GM12878 (cell line): ENCODE results near the gene OPTC. TPM values are rescaled to one million over a fixed set of nuclear protein-coding genes. Genes with fewer than 3 reads are reported as not detected.

Experiments used
- ATAC-seq: fragments of 200-7000 bp; cut with Tn5 transposase; 3 replicates; pipeline ENCODE4 v1.9.1; 2020; ENCODE audit warnings: mild to moderate bottlenecking, moderate library complexity
- BruUV-seq: library from RNA; stranded (reverse); fragments of 400-500 nt; replicated peaks from 2 replicates; lab custom pipeline; 2021; lab: Mats Ljungman, UMichigan
- CTCF ChIA-PET: fragments of 300-600 bp; sonication (Branson Sonifier 250); formaldehyde crosslinking; extraction: SDS; loops from one replicate; lab custom pipeline; 2021; ENCODE audit warnings: inconsistent platforms; lab: Yijun Ruan, JAX
- POLR2A ChIA-PET: fragments of 350-600 bp; formaldehyde crosslinking; extraction: SDS; loops from one replicate; lab custom pipeline; 2021; ENCODE audit warnings: inconsistent platforms; lab: Charles Lee
- RAD21 ChIA-PET: fragments of 300-600 bp; sonication (Branson Sonifier 250); formaldehyde crosslinking; loops from one replicate; lab custom pipeline; 2023; ENCODE audit warnings: antibody characterized with exemption; ENCODE audit not compliant: unreplicated experiment; lab: Charles Lee
- SMC1A ChIA-PET: fragments of 300-600 bp; sonication (Branson Sonifier 250); formaldehyde crosslinking; loops from one replicate; lab custom pipeline; 2023; ENCODE audit not compliant: unreplicated experiment, uncharacterized antibody; lab: Charles Lee
- DNase-seq: peaks from one replicate; pipeline ENCODE4 v3.0.0-alpha.2; 2011; ENCODE audit warnings: low read depth, low spot score
- FAIRE-seq: peaks from 3 replicates; lab custom pipeline; 2011; peaks lifted over from hg19 to GRCh38; lab: Jason Lieb, UNC
- H2AFZ ChIP-seq: 2 replicates; pipeline ENCODE4 v1.6.0; 2011; ENCODE audit warnings: low read depth, low read length, control low read depth; ENCODE audit not compliant: control insufficient read depth
- H3K27ac ChIP-seq: 2 replicates; pipeline ENCODE4 v1.5.1; 2011; ENCODE audit warnings: control low read depth; ENCODE audit not compliant: control insufficient read depth, insufficient read depth
- H3K27me3 ChIP-seq, 2 experiments: replicated peaks in 1 of 2; 2 replicates each; pipeline versions ENCODE4 v1.6.0 to v1.6.1; 2011; ENCODE audit warnings: low read length in 1 of 2; ENCODE audit not compliant: control insufficient read depth in 2 of 2, insufficient read depth in 2 of 2
- H3K36me3 ChIP-seq, 2 experiments: 2 replicates each; pipeline ENCODE4 v1.5.1; 2011; ENCODE audit warnings: low read length in 1 of 2; ENCODE audit not compliant: control insufficient read depth in 2 of 2, insufficient read depth in 2 of 2
- H3K4me1 ChIP-seq: 2 replicates; pipeline ENCODE4 v1.6.1; 2011; ENCODE audit warnings: mild to moderate bottlenecking, low read length, moderate library complexity, mixed read lengths; ENCODE audit not compliant: control insufficient read depth, insufficient read depth
- H3K4me2 ChIP-seq: 2 replicates; pipeline ENCODE4 v1.6.0; 2011; ENCODE audit warnings: control low read depth; ENCODE audit not compliant: control insufficient read depth, insufficient read depth
- H3K4me3 ChIP-seq: fragments of 200-600 bp; sonication (generic); 2 replicates; pipeline ENCODE4 v1.5.1; 2016
- H3K79me2 ChIP-seq: 2 replicates; pipeline ENCODE4 v1.6.0; 2011; ENCODE audit warnings: low read length; ENCODE audit not compliant: control insufficient read depth, insufficient read depth
- H3K9ac ChIP-seq: 2 replicates; pipeline ENCODE4 v1.8.0; 2011; ENCODE audit warnings: low read length, control low read depth, mixed read lengths; ENCODE audit not compliant: control insufficient read depth, insufficient read depth
- H3K9me3 ChIP-seq: replicated peaks from 3 replicates; pipeline ENCODE4 v1.5.1; 2011; ENCODE audit warnings: mild to moderate bottlenecking, low read length; ENCODE audit not compliant: control insufficient read depth, insufficient read depth
- H4K20me1 ChIP-seq: 2 replicates; pipeline ENCODE4 v1.6.0; 2011; ENCODE audit not compliant: control insufficient read depth, insufficient read depth
- BMI1 ChIP-seq: fragments of 450-650 bp; IDR thresholded peaks from 2 replicates; pipeline ENCODE4 v1.6.1; 2016; ENCODE audit warnings: mild to moderate bottlenecking, moderate library complexity, borderline replicate concordance
- CUX1 ChIP-seq: IDR thresholded peaks from 2 replicates; pipeline ENCODE4 v1.6.1; 2012; ENCODE audit warnings: improper control_type of control experiment, low read depth, low read length; ENCODE audit not compliant: insufficient replicate concordance
- EGR1 ChIP-seq, 2 experiments: IDR thresholded peaks; 1 replicate in 1 of 2; 2 replicates in 1 of 2; pipeline ENCODE4 v1.6.1; 2011 to 2012; ENCODE audit warnings: low read depth in 2 of 2, low read length in 2 of 2, borderline replicate concordance in 1 of 2, mild to moderate bottlenecking in 1 of 2, moderate library complexity in 1 of 2
- HSF1 ChIP-seq: fragments of 150-350 bp; IDR thresholded peaks from 2 replicates; pipeline ENCODE4 v1.6.1; 2014; ENCODE audit warnings: mild to moderate bottlenecking, low read depth, low read length
- KLF5 ChIP-seq: fragments of 450-650 bp; IDR thresholded peaks from 2 replicates; pipeline ENCODE4 v1.6.1; 2014; ENCODE audit warnings: mild to moderate bottlenecking; ENCODE audit not compliant: partially characterized antibody
- LARP7 ChIP-seq: fragments of 450-650 bp; IDR thresholded peaks from 2 replicates; pipeline ENCODE4 v1.6.1; 2017; ENCODE audit warnings: mild to moderate bottlenecking
- MYC ChIP-seq: IDR thresholded peaks from 2 replicates; pipeline ENCODE4 v1.6.1; 2011; ENCODE audit warnings: mild to moderate bottlenecking, low read length, moderate library complexity, inconsistent platforms; ENCODE audit not compliant: insufficient read depth, insufficient replicate concordance, insufficient read length, severe bottlenecking
- PAX8 ChIP-seq: fragments of 450-650 bp; IDR thresholded peaks from 2 replicates; pipeline ENCODE4 v1.6.1; 2017; ENCODE audit warnings: mild to moderate bottlenecking, moderate library complexity
- SMAD1 ChIP-seq: fragments of 450-650 bp; IDR thresholded peaks from 2 replicates; pipeline ENCODE4 v1.6.1; 2018; ENCODE audit warnings: mild to moderate bottlenecking, low read depth; ENCODE audit not compliant: partially characterized antibody
- SRF ChIP-seq, 2 experiments: IDR thresholded peaks; 2 replicates each; pipeline ENCODE4 v1.6.1; 2011; ENCODE audit warnings: low read depth in 2 of 2, low read length in 2 of 2, mild to moderate bottlenecking in 1 of 2, moderate library complexity in 1 of 2
- ZNF687 ChIP-seq: fragments of 450-650 bp; IDR thresholded peaks from 2 replicates; pipeline ENCODE4 v1.6.1; 2017; ENCODE audit warnings: mild to moderate bottlenecking, moderate library complexity
- WGBS: methylation state at CpG from one replicate; pipeline ENCODE4 v1.1.6; 2016; ENCODE audit warnings: low lambda C conversion rate; ENCODE audit not compliant: insufficient replicate concordance, insufficient coverage; ENCODE audit errors: missing lambda C conversion rate; 5-methylcytosine and 5-hydroxymethylcytosine counted together
- in situ Hi-C: fragments of 300-500 bp; cut with MboI; formaldehyde crosslinking; loops from 9 replicates; pipeline ENCODE4 v1.14.3; 2018; ENCODE audit warnings: mixed read lengths
- intact Hi-C: fragments of 100-400 bp; cut with micrococcal nuclease; formaldehyde crosslinking; loops from one replicate; pipeline ENCODE4 v1.14.2; 2022; ENCODE audit not compliant: unreplicated experiment
- polyA plus RNA-seq, 11 experiments: library from polyadenylated mRNA; depleted of rRNA in 4 of 11; unstranded in 6 of 11; stranded (reverse) in 5 of 11; fragments of >200 nt; fragmentation: Nextera tagmentation in 4 of 11; fragmentation: Illumina TruSeq in 1 of 11; extraction: Ambion mirVana in 4 of 11; extraction: Trizol in 1 of 11; gene quantifications; 1 replicate in 1 of 11; 2 replicates in 10 of 11; pipeline versions ENCODE4 v1.2.1 to v1.2.3, GENCODE V29; 2011 to 2016; ENCODE audit warnings: inconsistent platforms in 2 of 11, missing spikeins in 2 of 11, low read depth in 1 of 11
- total RNA-seq, 4 experiments: library from RNA; depleted of rRNA in 3 of 4; stranded (reverse); fragments of >200 nt in 3 of 4; fragmentation: Illumina TruSeq in 1 of 4; extraction: Trizol in 1 of 4; gene quantifications; 2 replicates each; pipeline versions ENCODE4 v1.2.1 to v1.2.3, GENCODE V29; 2013 to 2021

Gene OPTC
- total and polyA plus RNA-seq, 10 of the 15 experiments (the other 5 are each of a cell fraction or from before 2014, with no cell fraction given): not detected

- Histone ChIP-seq H3K4me3 (no peak overlapping the region), H3K36me3 (no peaks in the 10 kb centered on the region), H3K27me3 (no peaks in the 10 kb centered on the region; a peak in 1 of 4 replicates), H3K4me1 (no peaks in the 10 kb centered on the region), H3K9me3 (no peaks in the 10 kb centered on the region), H4K20me1 (no peaks in the 10 kb centered on the region), H3K9ac (no peak overlapping the region), H3K27ac (no peak overlapping the region), H2AFZ (no peak overlapping the region), H3K79me2 (no peaks in the 10 kb centered on the region), H3K4me2 (no peak overlapping the region)
- 34% methylated on average over 8 of the region's 8 CpGs for WGBS
- ChIA-PET POLR2A (no interaction called here), RAD21 (interaction anchor here (0.7 to 5.4 kb wide), 5 partner anchors 105 to 238 kb away, joined by 3 to 64 read pairs (median 5); no protein-coding TSS in a partner anchor), SMC1A (interaction anchor here (0.6 to 7.7 kb wide), 7 partner anchors 121 to 196 kb away, joined by 3 to 100 read pairs (median 6); partner anchors contain the start of gene ATP2B4), CTCF (interaction anchor here (0.6 to 8.6 kb wide), 15 partner anchors 11 to 1760 kb away, joined by 3 to 175 read pairs (median 4); partner anchors contain the start of gene ATP2B4)
- ATAC-seq (no peak), DNase-seq (no peak), FAIRE-seq (no peak)
- BruUV-seq: no TSS peak
- in situ Hi-C loops (loop anchor here (5.0 kb wide), 1 partner anchor 197 kb away; no protein-coding TSS in a partner anchor), intact Hi-C loops (no loop called here)
- TF ChIP-seq HSF1: no peak
- TF ChIP-seq PAX8: no peak
- TF ChIP-seq MYC: no peak
- no peak for TF ChIP-seq SRF (IDR thresholded peaks at IDR 0.05; ENCODE audit: low read depth in 2 of 2, low read length in 2 of 2)
- TF ChIP-seq SMAD1: no peak
- no peak for TF ChIP-seq BMI1
- TF ChIP-seq ZNF687: no peak
- no peak for TF ChIP-seq EGR1 (IDR thresholded peaks at IDR 0.05; ENCODE audit: borderline replicate concordance in 1 of 2, low read depth in 2 of 2, low read length in 2 of 2)
- TF ChIP-seq LARP7: no peak
- no peak for TF ChIP-seq CUX1
- TF ChIP-seq KLF5: no peak
Observed at GRCh38 chr1:203505526-203506204, 11.7 kb downstream of the OPTC start.
